Neural progenitor cell (in vitro differentiated cells): ENCODE results near the gene BBS5.

Source experiments
- CTCF ChIP-seq: fragments of 200-600 bp; sonication (generic); IDR thresholded peaks from 2 replicates; pipeline ENCODE4 v1.5.1; 2017; ENCODE audit warnings: antibody characterized with exemption, mild to moderate bottlenecking
- EZH2 ChIP-seq: fragments of 200-600 bp; sonication (generic); IDR thresholded peaks from 2 replicates; pipeline ENCODE4 v1.6.1; 2017; ENCODE audit warnings: antibody characterized with exemption, mild to moderate bottlenecking, moderate library complexity

- TF ChIP-seq CTCF (no peak), EZH2 (no peak)
Observed at GRCh38 chr2:169464882-169465281, 14.4 kb upstream of the BBS5 start.
